ENCODE data around the gene TIGD3.

DNA sequence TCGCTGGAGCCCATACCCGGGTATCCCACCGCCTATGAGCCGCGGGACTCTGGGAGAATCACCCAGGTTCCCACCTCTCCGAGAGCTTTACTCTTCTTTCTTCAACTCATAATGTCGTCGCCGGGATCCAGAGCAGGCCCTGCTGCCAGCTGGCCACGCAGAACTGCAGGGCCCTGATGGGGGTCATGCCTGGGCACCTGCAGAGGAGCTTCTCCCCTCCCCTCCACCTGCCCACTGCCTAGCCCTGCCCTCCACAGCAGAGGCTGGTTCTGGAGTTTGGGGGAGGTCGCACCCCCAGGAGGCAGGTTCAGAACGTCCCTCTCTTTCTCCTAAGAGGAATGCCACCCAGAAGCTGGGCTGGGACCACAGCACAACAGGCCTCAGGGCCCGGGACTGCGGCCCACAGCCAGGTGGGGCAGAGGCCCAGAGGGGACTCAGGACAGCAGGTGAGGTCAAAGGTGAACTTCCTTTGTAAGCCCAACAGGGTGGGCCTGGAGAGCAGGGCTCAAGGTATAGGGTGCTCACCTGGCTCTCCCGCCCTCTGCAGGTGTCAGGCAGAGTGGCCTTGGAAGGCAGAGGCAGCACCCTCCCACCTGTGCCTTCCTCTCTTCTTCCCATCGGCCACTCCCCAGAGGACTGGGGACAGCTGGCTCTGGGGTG, 26.0 kb downstream of the TIGD3 start:
- TF ChIP-seq, protein P1, sequence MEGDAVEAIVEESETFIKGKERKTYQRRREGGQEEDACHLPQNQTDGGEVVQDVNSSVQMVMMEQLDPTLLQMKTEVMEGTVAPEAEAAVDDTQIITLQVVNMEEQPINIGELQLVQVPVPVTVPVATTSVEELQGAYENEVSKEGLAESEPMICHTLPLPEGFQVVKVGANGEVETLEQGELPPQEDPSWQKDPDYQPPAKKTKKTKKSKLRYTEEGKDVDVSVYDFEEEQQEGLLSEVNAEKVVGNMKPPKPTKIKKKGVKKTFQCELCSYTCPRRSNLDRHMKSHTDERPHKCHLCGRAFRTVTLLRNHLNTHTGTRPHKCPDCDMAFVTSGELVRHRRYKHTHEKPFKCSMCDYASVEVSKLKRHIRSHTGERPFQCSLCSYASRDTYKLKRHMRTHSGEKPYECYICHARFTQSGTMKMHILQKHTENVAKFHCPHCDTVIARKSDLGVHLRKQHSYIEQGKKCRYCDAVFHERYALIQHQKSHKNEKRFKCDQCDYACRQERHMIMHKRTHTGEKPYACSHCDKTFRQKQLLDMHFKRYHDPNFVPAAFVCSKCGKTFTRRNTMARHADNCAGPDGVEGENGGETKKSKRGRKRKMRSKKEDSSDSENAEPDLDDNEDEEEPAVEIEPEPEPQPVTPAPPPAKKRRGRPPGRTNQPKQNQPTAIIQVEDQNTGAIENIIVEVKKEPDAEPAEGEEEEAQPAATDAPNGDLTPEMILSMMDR (IDR thresholded peaks at IDR 0.05; ENCODE audit: insufficient read depth, low read depth, low read length) = no peak
- TF ChIP-seq EZH2 (IDR thresholded peaks at IDR 0.05; ENCODE audit: insufficient read depth, low read length) = no peak
